Activated CD4-positive, alpha-beta T cell treated with anti-CD3 and anti-CD28 coated beads for 4 hours (primary cell): ENCODE results near the gene ATAD1.
A peak's percentile ranks its signal among the peaks of the same experiment; 100 is the strongest.
"Not testable (repeated sequence)": the region's sequence is repeated elsewhere in the genome, so short reads cannot be mapped to it uniquely, and the experiment has no call there.

Source experiments
- DNase-seq, 2 donors: peaks; one replicate each; pipeline ENCODE4 v3.0.0-alpha.2; 2020

The ATAD1 gene

DNA sequence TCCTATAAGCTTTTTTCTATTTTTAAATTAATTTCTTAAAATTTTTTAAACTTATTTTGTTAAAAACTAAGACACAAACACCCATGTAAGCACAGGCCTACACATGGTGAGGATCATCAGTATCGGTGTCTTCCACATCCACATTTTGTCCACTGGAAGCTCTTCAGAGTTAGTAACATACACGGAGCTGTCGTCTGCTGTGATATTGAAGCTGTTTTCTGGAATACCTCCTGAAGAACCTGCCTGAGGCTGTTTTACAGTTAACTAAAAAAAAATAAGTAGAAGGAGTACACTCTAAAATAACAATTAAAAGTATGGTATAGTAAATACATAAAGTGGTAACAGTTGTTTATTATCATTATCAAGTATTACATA lies 27.6 kb upstream of the ATAD1 start:
- DNase-seq: no peak

DNA sequence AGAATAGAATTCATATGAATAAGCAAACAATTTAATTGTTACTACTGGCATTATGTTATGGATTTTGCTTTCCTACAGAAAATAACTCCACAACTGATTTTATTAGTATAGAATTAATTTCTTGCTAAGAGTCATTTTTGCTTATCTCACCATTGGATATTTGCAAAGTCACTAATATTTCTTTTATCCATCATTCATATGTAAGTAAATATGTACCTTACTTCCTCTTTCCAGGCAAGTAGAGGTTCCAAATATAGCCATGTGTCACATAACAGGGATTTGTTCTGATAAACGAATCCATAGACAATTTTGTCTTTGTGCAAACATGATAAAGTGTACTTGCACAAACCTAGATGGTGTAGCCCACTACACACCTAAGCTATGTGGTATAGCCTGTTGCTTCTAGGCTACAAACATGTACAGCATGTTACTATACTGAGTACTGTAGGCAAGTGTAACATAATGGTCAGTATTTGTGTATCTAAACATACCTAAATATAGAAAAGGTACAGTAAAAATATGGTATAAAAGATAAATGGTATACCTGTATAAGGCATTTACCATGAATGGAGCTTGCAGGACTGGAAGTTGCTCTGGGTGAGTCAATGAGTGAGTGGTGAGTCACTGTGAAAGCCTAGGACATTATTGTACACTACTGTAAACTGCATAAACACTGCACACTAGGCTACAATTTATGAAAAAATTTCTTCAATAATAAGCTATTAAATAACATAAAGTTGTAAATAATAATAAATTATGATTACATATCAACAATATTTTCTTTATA lies 27.0 kb upstream of the ATAD1 start:
- no peak for DNase-seq

DNA sequence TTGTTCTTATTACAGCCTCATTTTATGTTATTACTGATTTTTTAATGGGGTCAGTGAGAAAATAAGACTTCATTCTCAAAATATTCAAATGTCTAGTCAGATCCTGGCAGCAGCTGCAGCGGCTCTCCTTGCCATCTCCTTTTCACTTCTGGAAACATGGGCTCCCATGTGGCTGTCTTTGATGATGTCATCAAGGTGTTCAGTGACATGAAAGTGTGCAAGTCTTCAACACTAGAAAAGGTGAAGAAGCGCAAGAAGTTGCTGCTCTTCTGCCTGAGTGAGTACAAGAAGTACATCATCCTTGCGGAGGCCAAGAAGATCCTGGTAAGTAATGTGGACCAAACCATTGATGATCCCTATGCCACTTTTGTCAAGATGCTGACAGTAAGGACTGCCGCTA lies 25.7 kb upstream of the ATAD1 start:
- DNase-seq: no peak

DNA sequence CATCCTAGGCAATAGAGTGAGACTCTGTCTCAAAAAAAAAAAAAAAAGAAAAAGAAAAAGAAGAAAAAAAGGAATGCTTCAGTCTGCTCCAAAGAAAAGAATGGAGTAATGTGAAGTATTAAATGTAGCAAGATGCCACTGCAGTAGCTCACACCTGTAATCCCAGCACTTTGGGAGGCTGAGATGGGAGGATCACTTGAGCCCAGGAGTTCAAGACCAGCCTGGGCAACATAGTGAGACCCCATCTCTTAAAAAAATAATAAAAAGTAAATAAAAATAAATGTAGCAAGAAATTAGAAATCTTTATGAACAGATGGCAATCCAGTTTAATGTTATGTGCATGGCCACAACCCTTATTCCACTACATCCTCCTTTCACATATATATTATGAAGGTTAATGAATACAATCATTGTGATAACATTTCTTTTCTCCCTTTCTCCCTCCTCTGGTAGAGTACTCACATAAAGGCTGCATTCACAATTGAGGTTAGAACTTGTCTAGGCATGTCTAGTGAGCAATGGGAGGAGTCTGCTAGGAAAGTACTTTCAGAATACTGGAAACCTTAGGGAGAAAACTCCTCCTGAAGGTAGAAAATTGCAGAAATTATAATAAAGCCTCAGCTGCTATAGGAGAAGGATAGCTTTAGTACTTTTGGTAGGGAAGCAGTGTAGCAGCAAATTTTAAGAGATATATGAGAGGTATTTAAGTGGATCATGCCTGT lies 24.9 kb upstream of the ATAD1 start:
- DNase-seq: no peak

DNA sequence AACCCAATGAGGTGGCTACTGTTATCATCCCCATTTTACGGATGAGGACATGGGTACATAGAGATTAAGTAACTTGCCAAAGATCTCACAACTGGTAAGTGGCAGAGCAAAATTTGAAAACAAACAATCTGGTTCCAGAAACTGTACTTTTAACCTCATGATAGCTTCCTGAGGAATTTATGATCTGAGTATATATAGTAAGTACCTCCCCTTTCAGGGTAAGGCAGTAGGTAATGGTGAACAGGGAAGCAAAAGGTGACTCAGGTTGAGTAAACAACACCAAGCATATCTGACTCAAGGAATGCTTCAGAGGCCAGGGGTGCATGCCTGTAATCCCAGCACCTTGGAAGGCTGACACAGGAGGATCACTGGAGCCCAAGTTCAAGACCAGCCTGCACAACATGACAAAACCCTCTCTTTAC lies 24.2 kb upstream of the ATAD1 start:
- no peak for DNase-seq

DNA sequence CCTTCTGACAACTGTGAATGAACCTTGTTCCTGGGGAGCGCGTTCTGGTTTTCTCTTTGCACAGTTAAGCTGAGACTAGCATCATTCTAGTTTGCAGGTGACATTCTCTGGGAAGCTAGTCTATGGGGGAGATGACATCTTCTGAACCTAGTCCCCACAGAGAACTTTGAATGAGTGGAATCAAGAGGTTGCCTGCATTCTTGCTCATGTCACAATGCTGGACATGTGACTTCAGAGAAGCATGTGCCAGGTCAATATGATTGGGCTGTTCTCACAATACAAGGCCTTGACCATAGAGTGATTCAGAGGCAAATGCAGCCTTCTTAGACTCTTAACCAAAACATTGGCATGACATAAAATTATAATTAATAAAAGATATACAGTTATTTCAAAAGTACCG lies 23.2 kb upstream of the ATAD1 start:
- no peak for DNase-seq

DNA sequence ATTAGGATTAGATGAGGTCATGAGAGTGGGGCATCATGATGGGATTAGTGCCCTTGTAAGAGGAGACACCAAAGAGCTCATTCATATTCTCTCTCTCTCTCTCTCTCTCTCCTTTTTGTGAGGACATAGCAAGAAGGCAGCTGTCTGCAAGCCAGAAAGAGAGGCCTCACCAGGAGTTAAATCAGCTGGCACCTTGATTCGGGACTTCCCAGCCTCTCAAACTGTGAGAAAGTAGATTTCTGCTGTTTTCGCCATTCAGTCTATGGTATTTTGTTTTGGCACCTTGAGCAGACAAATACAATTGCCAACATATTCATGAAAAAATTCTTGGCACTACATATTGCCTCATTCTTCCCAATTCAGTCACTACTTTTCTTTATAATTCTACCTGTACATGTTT lies 20.6 kb upstream of the ATAD1 start:
- DNase-seq: no peak

DNA sequence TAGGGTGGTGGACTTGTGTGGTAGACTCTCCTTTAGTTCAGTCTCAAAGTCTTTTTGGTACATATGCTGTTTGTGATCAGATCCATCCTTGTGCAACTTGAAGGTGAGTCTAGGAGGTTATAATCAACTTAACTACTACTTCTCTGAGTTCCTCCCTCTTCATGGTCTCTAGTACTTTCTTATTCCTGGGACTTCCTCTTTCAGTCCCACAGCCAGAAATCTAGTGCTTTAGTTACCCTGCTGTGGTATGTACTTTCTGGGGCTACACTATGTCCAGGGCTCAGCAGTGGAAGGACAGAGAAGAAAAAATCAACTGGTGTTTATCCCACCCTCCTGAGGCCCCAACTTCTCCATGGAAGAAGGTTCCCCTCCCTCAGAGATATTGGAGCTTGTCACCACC lies 19.4 kb upstream of the ATAD1 start:
- no peak for DNase-seq

DNA sequence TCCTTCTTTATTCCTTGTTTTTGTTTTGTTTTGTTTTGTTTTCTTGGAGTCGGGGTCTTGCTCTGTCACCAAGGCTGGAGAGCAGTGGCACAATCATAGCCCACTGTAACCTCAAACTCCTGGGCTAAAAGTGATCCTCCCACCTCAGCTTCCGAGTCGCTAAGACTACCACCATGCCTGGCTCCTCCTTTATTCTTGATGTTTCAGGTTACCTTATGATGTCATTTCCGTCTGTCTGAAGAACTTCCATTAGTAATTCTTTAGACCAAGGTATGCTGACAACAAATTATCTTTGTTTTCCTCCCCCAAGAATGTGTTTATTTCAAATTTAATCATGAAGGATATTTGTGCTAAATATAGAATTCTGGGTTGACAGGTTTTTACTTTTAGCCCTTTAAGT lies 18.1 kb upstream of the ATAD1 start:
- no peak for DNase-seq

DNA sequence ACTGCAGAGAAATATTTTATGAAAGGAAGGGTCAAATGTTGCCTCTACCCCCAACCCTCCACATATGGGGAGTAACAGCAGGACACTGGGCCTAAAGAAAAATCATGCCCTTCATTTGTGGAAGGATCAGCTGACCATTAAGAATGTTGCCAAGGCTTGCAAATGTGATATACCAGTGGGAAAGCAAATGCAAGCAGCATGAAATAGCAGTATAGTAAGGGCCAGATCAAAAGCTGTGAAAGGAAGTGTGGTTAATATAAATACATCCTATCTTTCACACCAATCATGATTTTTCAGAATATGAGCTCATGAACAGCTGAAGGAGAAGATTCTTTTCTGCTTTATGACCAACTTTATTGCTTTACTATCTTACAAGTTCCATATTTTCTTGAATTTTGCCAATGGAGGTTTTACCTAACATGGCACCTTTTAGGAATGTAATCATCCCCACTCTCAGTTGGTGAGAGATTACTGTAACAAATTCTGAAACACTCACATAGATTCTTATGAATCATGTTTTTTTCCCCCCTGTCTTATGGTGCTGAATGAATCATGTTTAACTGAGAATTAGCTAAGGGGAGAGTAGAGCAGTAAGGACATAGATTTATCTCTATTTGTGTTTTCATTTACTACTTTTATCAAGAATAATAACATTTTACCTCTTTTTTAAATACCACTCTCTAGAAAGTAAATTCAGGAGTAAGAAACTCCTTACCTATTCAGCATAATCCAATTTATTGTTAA lies 12.1 kb upstream of the ATAD1 start:
- DNase-seq: no peak

DNA sequence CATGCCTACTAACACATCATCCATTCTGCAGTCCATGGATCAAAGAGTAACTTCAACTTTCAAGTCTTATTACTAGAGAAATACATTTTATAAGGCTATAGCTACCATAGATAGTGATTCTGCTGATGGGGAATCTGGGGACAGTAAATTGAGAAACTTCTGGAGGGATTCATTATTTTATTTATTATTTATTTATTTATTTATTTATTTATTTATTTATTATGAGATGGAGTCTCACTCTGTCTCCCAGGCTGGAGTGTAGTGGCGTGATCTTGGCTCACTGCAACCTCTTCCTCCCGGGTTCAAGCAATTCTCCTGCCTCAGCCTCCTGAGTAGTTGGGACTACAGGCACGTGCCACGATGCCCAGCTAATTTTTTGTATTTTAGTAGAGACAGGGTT lies 11.0 kb upstream of the ATAD1 start:
- DNase-seq: not testable (repeated sequence)

DNA sequence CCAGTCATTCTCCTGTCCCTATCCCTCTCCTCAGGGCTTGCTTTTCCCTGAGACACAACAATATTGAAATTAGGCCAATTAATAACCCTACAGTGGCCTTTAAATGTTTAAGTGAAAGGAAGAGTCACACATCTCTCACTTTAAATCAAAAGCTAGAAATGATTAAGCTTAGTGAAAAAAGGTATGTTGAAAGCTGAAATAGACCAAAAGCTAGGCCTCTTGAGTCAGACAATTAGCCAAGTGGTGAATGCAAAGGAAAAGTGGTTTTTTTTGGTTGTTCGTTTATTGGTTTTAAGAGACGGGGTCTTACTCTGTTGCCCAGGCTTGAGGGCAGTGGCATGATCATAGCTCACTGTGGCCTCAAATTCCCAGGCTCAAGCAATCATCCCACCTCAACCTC lies 9.7 kb upstream of the ATAD1 start:
- no peak for DNase-seq

DNA sequence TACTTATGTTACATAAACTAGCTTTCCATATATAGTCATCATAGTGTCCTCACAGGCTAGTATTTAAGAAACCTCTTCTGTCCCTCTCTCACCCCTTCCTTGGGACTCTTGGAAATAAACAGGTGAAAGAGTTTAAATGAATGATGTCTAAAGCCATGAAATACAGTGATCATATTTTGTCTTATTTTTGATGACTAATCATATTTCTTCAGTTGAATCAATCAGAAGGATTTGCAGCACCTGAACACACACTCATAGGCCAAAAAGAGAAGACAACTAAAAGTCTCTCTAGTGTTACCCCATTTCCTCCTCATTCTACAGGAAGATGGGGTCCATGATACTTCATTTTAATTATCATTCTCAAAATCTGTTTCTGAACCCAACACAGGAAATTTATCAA lies 8.6 kb upstream of the ATAD1 start:
- DNase-seq: no peak

DNA sequence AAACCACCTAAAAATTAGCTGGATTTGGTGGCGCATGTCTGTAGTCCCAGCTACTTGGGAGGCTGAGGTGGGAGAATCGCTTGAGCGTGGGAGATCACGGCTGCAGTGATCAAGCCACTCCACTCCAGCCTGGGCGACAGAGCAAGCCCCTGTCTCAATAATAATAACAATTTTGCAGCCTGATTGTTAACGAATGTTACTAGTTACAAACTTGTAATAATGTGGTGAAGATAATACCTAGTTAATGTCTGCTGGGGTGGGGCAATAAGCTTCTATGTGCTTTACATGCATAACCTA lies 1.2 kb upstream of the ATAD1 start:
- DNase-seq: no peak

DNA sequence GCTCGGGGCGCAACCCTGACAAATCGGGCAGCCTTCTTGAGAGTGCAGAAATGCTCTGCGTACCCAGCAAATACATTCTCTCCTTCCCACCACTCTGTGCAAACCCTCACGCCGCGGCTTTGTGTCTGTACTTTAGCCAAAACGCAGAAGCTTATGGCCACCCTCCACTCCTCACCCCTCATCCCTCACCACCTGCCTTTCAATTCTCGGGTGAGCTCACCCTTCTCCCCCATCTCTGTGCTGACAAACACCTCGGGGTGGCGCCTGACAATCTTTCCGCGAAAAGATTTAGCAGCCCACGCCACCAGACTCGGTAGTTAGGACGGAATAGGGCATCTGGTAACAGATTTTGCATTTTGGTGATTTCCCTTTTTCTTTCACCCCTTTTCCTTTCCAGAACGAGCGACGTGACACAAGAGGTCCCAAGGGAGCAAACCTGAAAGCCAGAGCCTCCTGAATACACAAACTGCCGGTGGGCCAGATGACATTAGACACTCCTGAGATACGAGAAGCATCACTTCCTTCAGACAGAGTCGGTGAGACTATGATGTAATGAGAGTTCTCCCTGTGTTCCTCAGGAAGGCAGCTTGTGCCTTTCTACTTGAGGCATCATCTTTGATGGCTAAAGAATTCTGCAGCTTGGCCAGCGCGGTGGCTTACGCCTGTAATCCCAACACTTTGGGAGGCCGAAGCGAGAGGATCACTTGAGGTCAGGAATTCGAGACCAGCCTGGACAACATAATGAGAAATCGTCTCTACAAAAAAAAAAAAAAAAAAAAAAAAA lies 671 bp upstream of the ATAD1 start:
- peak; percentile 73 to 77 for DNase-seq

DNA sequence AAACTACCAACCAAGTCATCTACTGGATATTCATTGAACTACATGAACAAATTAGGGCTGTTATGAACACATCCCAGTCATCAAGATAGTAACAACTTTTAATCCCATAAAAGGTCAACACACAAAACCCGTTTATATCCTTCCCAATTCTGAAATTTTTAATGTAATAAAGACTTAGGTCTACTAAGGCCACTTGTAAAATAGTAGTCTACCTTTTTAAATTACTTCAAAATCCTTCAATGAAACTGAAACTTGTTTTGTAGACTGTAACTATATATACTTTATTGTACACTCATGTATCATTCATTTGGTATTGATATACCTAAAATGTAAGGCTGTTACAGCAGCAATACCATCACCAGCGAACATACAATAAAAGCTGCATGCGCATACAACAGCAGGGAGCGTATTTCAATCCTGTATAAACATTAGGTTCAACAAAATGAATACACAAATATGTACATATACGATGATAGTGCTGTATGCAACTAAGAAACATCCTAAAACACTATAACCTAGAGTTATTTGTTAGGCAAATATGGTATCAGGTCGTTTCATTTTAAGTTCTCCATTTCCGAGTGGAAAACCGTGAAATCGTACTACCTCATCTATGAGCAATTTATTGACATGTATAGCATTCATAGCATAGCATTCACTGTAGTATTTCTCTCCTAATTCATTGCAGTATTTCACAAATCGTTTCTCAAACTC lies 973 bp downstream of the ATAD1 start:
- no peak for DNase-seq

DNA sequence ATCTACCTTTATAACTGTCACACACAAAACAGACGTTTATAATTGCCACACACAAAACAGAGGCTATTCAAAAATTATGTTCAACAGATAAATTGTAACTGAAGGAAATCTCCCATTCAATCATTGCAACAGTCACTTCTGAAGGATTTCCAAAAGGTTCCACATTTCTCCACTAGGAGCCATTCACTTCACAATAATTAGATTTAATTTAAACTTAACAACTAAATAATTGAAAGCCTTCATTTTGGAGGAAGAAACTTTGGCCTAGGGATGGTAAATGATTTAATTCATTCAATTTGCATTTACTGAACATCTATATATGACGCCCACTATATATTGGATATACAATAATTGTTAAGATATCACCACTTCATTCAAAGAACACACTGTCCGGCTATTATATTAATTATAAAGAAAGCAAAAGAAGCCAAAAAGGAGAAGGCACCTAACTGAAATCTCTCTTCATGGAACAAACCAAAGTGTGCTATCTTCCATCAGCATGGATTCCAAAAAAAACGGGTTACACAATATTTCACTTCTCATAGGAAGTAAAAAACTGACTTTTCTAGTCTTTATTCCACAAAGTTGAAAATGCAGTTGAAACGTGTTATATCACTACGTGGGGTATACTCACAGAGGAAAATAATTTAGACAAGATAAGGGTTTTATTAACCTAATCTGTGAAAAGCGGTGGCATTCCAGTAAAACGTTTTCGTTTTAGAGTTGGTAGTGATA lies 1.7 kb downstream of the ATAD1 start:
- DNase-seq: no peak

DNA sequence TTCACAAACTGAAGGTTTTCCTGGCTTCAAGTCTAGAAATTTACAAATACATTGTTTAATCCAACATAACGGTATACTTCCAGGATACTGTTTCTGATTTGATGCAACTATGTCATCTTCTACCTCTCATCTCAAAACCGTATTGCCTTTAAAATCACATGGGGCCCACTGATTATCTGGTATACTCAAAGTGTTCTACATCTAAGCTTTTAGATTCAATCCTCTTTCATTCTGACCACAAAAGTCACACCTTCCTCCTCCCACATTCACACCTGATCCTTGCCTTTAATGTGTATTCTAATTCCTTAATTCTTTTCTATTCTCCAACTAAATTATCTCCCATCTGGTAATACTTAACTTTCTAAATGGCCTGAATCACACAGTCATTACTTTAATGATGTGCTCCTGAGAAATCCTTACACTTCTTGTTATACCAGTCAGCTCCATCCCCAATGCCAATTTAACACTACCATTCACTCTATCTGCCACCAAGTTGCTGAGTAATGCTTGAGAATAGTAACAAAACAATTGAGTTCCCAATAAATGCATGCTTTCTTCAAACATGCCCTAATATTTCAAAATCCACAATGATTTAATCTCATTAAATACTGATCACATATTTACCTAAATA lies 13.0 kb downstream of the ATAD1 start:
- no peak for DNase-seq

DNA sequence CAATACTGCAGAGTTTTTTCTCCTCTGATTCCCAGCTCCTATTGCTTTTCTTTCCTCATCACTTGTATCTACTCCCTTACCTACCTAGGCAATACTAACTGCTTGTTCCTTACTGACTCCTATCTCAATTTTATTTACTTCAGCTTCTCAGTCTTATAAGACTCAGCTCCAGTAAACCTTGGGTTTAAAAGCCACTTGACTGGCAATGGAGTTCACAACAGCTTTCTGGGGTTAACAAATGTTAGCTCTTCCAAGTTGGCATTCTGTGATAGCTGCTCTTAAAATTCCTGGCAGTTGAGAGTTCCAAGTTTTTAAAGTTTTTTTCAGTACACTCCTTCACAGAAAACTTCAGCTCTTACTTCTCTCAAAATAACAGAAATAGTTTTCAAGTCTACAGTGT lies 14.2 kb downstream of the ATAD1 start:
- DNase-seq: no peak

DNA sequence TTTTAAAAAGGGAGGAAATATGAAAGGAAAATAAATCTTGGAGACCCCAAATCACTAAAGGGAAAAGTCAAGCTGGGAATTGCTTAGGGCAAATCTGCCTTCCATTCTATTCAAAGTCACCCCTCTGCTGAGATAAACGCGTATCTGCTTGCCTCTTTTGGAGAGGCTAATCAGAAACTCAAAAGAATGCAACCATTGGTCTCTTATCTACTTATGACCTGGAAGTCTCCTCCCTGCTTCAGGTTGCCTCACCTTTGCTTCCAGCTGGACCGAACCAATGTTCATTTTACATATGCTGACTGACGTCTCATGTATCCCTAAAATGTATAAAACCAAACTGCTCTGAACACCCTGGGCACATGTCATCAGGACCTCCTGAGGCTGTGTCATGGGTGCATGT lies 14.7 kb downstream of the ATAD1 start:
- no peak for DNase-seq

DNA sequence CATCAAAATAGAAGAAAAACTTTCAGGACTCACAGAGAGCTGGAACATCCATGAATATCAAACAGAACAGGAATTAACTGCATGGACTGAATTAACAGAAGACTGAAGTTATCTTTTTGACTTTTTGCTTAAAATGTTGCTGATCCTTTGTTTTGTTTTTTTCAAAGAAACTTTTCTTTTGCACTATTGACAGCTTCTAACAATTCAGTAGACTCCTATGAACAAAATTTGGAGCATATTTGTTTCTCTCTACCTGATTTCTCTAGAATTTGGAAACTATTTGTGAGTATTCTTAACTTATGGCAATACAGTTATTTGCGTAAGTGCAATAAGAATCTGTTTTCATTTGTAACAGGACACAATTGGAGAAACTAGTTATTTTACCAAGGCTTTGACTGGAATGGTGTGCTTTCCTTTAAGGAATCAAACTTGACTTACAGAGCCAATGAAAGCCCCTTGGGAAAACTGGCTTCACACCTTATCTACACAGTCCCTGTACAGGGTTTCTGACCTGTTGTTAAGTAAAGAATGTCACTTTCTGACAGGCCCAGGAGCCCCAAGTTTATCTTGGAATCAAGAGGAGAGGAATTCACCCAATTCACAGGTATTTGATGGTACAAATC lies 16.1 kb downstream of the ATAD1 start:
- DNase-seq: not testable (repeated sequence)
